ENCODE measurements around the gene MRPS25.

GRCh38 chr3:15043408-15044171 lies 21.5 kb downstream of the MRPS25 start:
- TF ChIP-seq, protein P1, sequence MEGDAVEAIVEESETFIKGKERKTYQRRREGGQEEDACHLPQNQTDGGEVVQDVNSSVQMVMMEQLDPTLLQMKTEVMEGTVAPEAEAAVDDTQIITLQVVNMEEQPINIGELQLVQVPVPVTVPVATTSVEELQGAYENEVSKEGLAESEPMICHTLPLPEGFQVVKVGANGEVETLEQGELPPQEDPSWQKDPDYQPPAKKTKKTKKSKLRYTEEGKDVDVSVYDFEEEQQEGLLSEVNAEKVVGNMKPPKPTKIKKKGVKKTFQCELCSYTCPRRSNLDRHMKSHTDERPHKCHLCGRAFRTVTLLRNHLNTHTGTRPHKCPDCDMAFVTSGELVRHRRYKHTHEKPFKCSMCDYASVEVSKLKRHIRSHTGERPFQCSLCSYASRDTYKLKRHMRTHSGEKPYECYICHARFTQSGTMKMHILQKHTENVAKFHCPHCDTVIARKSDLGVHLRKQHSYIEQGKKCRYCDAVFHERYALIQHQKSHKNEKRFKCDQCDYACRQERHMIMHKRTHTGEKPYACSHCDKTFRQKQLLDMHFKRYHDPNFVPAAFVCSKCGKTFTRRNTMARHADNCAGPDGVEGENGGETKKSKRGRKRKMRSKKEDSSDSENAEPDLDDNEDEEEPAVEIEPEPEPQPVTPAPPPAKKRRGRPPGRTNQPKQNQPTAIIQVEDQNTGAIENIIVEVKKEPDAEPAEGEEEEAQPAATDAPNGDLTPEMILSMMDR (IDR thresholded peaks at IDR 0.05): no peak
- no peak for TF ChIP-seq POLR2A (IDR thresholded peaks at IDR 0.05)
